HG02840 (cell line): ENCODE measurements around the gene ADGRG3.
"Not testable (repeated sequence)": the region's sequence is repeated elsewhere in the genome, so short reads cannot be mapped to it uniquely, and the experiment has no call there.

Source experiments
- ATAC-seq: cut with Tn5 transposase; IDR thresholded peaks from one replicate; pipeline ENCODE4 v1.9.1; 2021; ENCODE audit warnings: mild to moderate bottlenecking, moderate library complexity, moderate number of reproducible peaks; ENCODE audit not compliant: unreplicated experiment, low FRiP score

The ADGRG3 gene

GRCh38 chr16:57661936-57662906 is 5.9 kb upstream of the ADGRG3 start:
- no peak for ATAC-seq

GRCh38 chr16:57663436-57663835 is 4.7 kb upstream of the ADGRG3 start:
- no peak for ATAC-seq

- no peak for ATAC-seq
Observed at GRCh38 chr16:57663917-57664661, 4.0 kb upstream of the ADGRG3 start.

- ATAC-seq, result no peak
Observed at GRCh38 chr16:57664662-57665025, 3.5 kb upstream of the ADGRG3 start.

- ATAC-seq, result no peak
Observed at GRCh38 chr16:57665541-57665940, 2.6 kb upstream of the ADGRG3 start.

- no peak for ATAC-seq
Observed at GRCh38 chr16:57666353-57667047, 1.6 kb upstream of the ADGRG3 start.

- ATAC-seq, result no peak
Observed at GRCh38 chr16:57667048-57667525, 1.0 kb upstream of the ADGRG3 start.

GRCh38 chr16:57667526-57668262 is 412 bp upstream of the ADGRG3 start:
- ATAC-seq, result no peak

- no peak for ATAC-seq
Observed at GRCh38 chr16:57668630-57669475, 747 bp downstream of the ADGRG3 start.

GRCh38 chr16:57669476-57670162 is 1.5 kb downstream of the ADGRG3 start:
- ATAC-seq, result no peak

GRCh38 chr16:57670196-57670595 is 2.1 kb downstream of the ADGRG3 start:
- no peak for ATAC-seq

- not testable (repeated sequence) for ATAC-seq
Observed at GRCh38 chr16:57671451-57671850, 3.3 kb downstream of the ADGRG3 start.

- no peak for ATAC-seq
Observed at GRCh38 chr16:57672416-57672815, 4.3 kb downstream of the ADGRG3 start.

- no peak for ATAC-seq
Observed at GRCh38 chr16:57672824-57673223, 4.7 kb downstream of the ADGRG3 start.

GRCh38 chr16:57675741-57676551 is 7.8 kb downstream of the ADGRG3 start:
- ATAC-seq, result no peak

- no peak for ATAC-seq
Observed at GRCh38 chr16:57676553-57677085, 8.5 kb downstream of the ADGRG3 start.

- ATAC-seq, result no peak
Observed at GRCh38 chr16:57677622-57678369, 9.7 kb downstream of the ADGRG3 start.
